ENCODE measurements around the gene CLIP4. TPM values are rescaled to one million over a fixed set of nuclear protein-coding genes. Genes with fewer than 3 reads are reported as not detected.

Gene CLIP4
- total and polyA plus RNA-seq, 10 of the 15 experiments (the other 5 are each of a cell fraction or from before 2014, with no cell fraction given), result 5.5 to 34.9 (median 16.8) TPM

- ChIA-PET POLR2A (no interaction called here), RAD21 (ENCODE audit: unreplicated experiment) (interaction anchor here (0.9 kb wide), 2 partner anchors 9 to 243 kb away, joined by 3 read pairs; no protein-coding TSS in a partner anchor), CTCF (no interaction called here), SMC1A (ENCODE audit: uncharacterized antibody, unreplicated experiment) (interaction anchor here (1.1 to 1.3 kb wide), 2 partner anchors 11 to 150 kb away, joined by 3 read pairs; no protein-coding TSS in a partner anchor)
- DNase-seq (ENCODE audit: low read depth, low spot score), result no peak
- Histone ChIP-seq H3K9me3 (replicated peaks; ENCODE audit: control insufficient read depth, insufficient read depth, low read length) (no peaks in the 10 kb centered on the region), H3K36me3 (ENCODE audit: control insufficient read depth in 2 of 2, insufficient read depth in 2 of 2, low read length in 1 of 2) (no peaks in the 10 kb centered on the region), H3K4me3 (no peak overlapping the region), H3K79me2 (ENCODE audit: control insufficient read depth, insufficient read depth, low read length) (no peaks in the 10 kb centered on the region), H3K4me2 (ENCODE audit: control insufficient read depth, insufficient read depth) (no peak overlapping the region), H3K27me3 (replicated peaks in 1 of 2; ENCODE audit: control insufficient read depth in 2 of 2, insufficient read depth in 2 of 2, low read length in 1 of 2) (no peaks in the 10 kb centered on the region), H3K9ac (ENCODE audit: control insufficient read depth, insufficient read depth, low read length) (no peak overlapping the region), H4K20me1 (ENCODE audit: control insufficient read depth, insufficient read depth) (no peaks in the 10 kb centered on the region), H2AFZ (ENCODE audit: control insufficient read depth, low read depth, low read length) (no peak overlapping the region), H3K4me1 (ENCODE audit: control insufficient read depth, insufficient read depth, low read length) (no peaks in the 10 kb centered on the region), H3K27ac (ENCODE audit: control insufficient read depth, insufficient read depth) (no peak overlapping the region)
- in situ Hi-C loops (cut with MboI) (loop anchor here (5.0 kb wide), 1 partner anchor 245 kb away; no protein-coding TSS in a partner anchor), intact Hi-C loops (cut with micrococcal nuclease; ENCODE audit: unreplicated experiment) (no loop called here)
- ATAC-seq, result no peak
- FAIRE-seq, result no peak
- TF ChIP-seq GABPA (IDR thresholded peaks at IDR 0.05; ENCODE audit: low read depth) (no peak), CREB1 (IDR thresholded peaks at IDR 0.05; ENCODE audit: low read depth) (no peak), ZNF274 (IDR thresholded peaks at IDR 0.05; ENCODE audit: insufficient read depth, insufficient read length) (no peak), CREM (IDR thresholded peaks at IDR 0.05; ENCODE audit: low read depth) (no peak), BACH1 (IDR thresholded peaks at IDR 0.05; ENCODE audit: borderline replicate concordance) (no peak), IKZF1 (conservative IDR thresholded peaks at IDR 0.05) (no peak), TCF7 (IDR thresholded peaks at IDR 0.05; ENCODE audit: borderline replicate concordance) (no peak), HDAC6 (IDR thresholded peaks at IDR 0.05; ENCODE audit: unreplicated experiment) (no peak)
- BruUV-seq (replicated peaks), result no TSS peak
- 56% methylated on average over 5 of the region's 5 CpGs for WGBS (ENCODE audit: insufficient coverage, insufficient replicate concordance, low lambda C conversion rate, missing lambda C conversion rate)
Measured at GRCh38 chr2:29201979-29202378, 86.8 kb downstream of the CLIP4 start.

GRCh38 chr2:29202819-29203495, 87.7 kb downstream of the CLIP4 start:
- H3K27me3 ChIP-seq (replicated peaks in 1 of 2; ENCODE audit: control insufficient read depth in 2 of 2, insufficient read depth in 2 of 2, low read length in 1 of 2), result no peaks in the 10 kb centered on the region
- no peak overlapping the region for H3K27ac ChIP-seq (ENCODE audit: control insufficient read depth, insufficient read depth)
- no peaks in the 10 kb centered on the region for H3K36me3 ChIP-seq (ENCODE audit: control insufficient read depth in 2 of 2, insufficient read depth in 2 of 2, low read length in 1 of 2)
- intact Hi-C loops (cut with micrococcal nuclease; ENCODE audit: unreplicated experiment) (no loop called here), in situ Hi-C loops (cut with MboI) (loop anchor here (5.0 kb wide), 1 partner anchor 246 kb away; no protein-coding TSS in a partner anchor)
- DNase-seq (ENCODE audit: low read depth, low spot score) (no peak), FAIRE-seq (no peak), ATAC-seq (no peak)
- ChIA-PET CTCF (no interaction called here), SMC1A (ENCODE audit: uncharacterized antibody, unreplicated experiment) (no interaction called here), RAD21 (ENCODE audit: unreplicated experiment) (no interaction called here), POLR2A (no interaction called here)
- no peak overlapping the region for H3K4me3 ChIP-seq
- H3K4me1 ChIP-seq (ENCODE audit: control insufficient read depth, insufficient read depth, low read length), result no peaks in the 10 kb centered on the region
- no TSS peak for BruUV-seq (replicated peaks)
- 76% methylated on average over 5 of the region's 5 CpGs for WGBS (ENCODE audit: insufficient coverage, insufficient replicate concordance, low lambda C conversion rate, missing lambda C conversion rate)
- no peaks in the 10 kb centered on the region for H4K20me1 ChIP-seq (ENCODE audit: control insufficient read depth, insufficient read depth)
- H3K79me2 ChIP-seq (ENCODE audit: control insufficient read depth, insufficient read depth, low read length), result no peaks in the 10 kb centered on the region
- no peaks in the 10 kb centered on the region for H3K9me3 ChIP-seq (replicated peaks; ENCODE audit: control insufficient read depth, insufficient read depth, low read length)
- H3K4me2 ChIP-seq (ENCODE audit: control insufficient read depth, insufficient read depth), result no peak overlapping the region
- no peak overlapping the region for H3K9ac ChIP-seq (ENCODE audit: control insufficient read depth, insufficient read depth, low read length)
- no peak overlapping the region for H2AFZ ChIP-seq (ENCODE audit: control insufficient read depth, low read depth, low read length)
- TF ChIP-seq SIX5 (IDR thresholded peaks at IDR 0.05; ENCODE audit: low read depth, low read length, severe bottlenecking) (no peak), ZNF384 (IDR thresholded peaks at IDR 0.05; ENCODE audit: borderline replicate concordance, low read depth, low read length) (no peak), PRDM15 (CRISPR knock-in tag; IDR thresholded peaks at IDR 0.05) (no peak)

Data from GM12878 (cell line).